CD4-positive, alpha-beta T cell treated with Interferon alpha-2 for 1 hour (primary cell): Measurements from ENCODE around the gene PCDHGA7.
"Not testable (repeated sequence)": the region's sequence is repeated elsewhere in the genome, so short reads cannot be mapped to it uniquely, and the experiment has no call there.

Experiments used
- DNase-seq, 2 donors: peaks; one replicate each; pipeline ENCODE4 v3.0.0-alpha.2; 2020 to 2022

The PCDHGA7 gene

GRCh38 chr5:141430332-141431113 is 48.0 kb downstream of the PCDHGA7 start, which contains the start of gene PCDHGA12:
PCDHGA12 (plus strand) TSS chr5:141430507; CDS start chr5:141430760, 253 bp downstream.
- peak; percentile 29 to 38 for DNase-seq

GRCh38 chr5:141431286-141431685 is 48.7 kb downstream of the PCDHGA7 start:
- DNase-seq = no peak

- not testable (repeated sequence) for DNase-seq
Observed at GRCh38 chr5:141432308-141432707, 49.8 kb downstream of the PCDHGA7 start.

GRCh38 chr5:141432726-141433125 is 50.2 kb downstream of the PCDHGA7 start:
- not testable (repeated sequence) for DNase-seq

GRCh38 chr5:141434006-141434405 is 51.5 kb downstream of the PCDHGA7 start:
- DNase-seq = no peak
